Esophagus squamous epithelium (tissue), 4 donors: ENCODE measurements around the gene SRBD1.

Source experiments
- POLR2A ChIP-seq, 4 donors: fragments of 450-650 bp; IDR thresholded peaks; one replicate each; pipeline ENCODE4 v1.6.1; 2017; ENCODE audit warnings: antibody characterized with exemption in 4 of 4, mild to moderate bottlenecking in 4 of 4, moderate library complexity in 3 of 4
- TF ChIP-seq, protein P1 (sequence below), 6 experiments: fragments of 450-650 bp in 4 of 6; fragments of 200-600 bp in 2 of 6; sonication (generic) in 2 of 6; IDR thresholded peaks; one replicate each; pipeline ENCODE4 v1.5.1; 2016 to 2019; ENCODE audit warnings: antibody characterized with exemption in 6 of 6, mild to moderate bottlenecking in 4 of 6, moderate library complexity in 4 of 6

- TF ChIP-seq POLR2A (IDR thresholded peaks at IDR 0.05) = no peak
- TF ChIP-seq, protein P1, sequence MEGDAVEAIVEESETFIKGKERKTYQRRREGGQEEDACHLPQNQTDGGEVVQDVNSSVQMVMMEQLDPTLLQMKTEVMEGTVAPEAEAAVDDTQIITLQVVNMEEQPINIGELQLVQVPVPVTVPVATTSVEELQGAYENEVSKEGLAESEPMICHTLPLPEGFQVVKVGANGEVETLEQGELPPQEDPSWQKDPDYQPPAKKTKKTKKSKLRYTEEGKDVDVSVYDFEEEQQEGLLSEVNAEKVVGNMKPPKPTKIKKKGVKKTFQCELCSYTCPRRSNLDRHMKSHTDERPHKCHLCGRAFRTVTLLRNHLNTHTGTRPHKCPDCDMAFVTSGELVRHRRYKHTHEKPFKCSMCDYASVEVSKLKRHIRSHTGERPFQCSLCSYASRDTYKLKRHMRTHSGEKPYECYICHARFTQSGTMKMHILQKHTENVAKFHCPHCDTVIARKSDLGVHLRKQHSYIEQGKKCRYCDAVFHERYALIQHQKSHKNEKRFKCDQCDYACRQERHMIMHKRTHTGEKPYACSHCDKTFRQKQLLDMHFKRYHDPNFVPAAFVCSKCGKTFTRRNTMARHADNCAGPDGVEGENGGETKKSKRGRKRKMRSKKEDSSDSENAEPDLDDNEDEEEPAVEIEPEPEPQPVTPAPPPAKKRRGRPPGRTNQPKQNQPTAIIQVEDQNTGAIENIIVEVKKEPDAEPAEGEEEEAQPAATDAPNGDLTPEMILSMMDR (IDR thresholded peaks at IDR 0.05) = no peak
Measured at GRCh38 chr2:45497355-45497754, 113.7 kb downstream of the SRBD1 start.
